Endothelial cell of umbilical vein (primary cell): ENCODE data around the gene HAP1.

Experiments used
- CTCF ChIP-seq, 2 donors: IDR thresholded peaks; 1 replicate in 1 of 2; 2 replicates in 1 of 2; pipeline ENCODE4 v1.5.1; 2011; ENCODE audit warnings: low read length in 2 of 2, mild to moderate bottlenecking in 2 of 2, moderate library complexity in 2 of 2, control low read depth in 1 of 2, inconsistent platforms in 1 of 2, low read depth in 1 of 2; ENCODE audit not compliant: insufficient read depth in 1 of 2; ENCODE audit errors: extremely low read depth in 1 of 2
- FOS ChIP-seq: IDR thresholded peaks from 2 replicates; pipeline ENCODE4 v1.6.1; 2011; ENCODE audit warnings: mild to moderate bottlenecking, low read length, moderate library complexity, borderline replicate concordance; ENCODE audit not compliant: insufficient read depth
- MAX ChIP-seq: IDR thresholded peaks from 2 replicates; pipeline ENCODE4 v1.6.1; 2011; ENCODE audit not compliant: insufficient read depth, insufficient read length
- POLR2A ChIP-seq: IDR thresholded peaks from 2 replicates; pipeline ENCODE4 v1.6.1; 2012; ENCODE audit warnings: low read depth, mild to moderate bottlenecking, control low read depth, low read length
- POLR2AphosphoS5 ChIP-seq: IDR thresholded peaks from 2 replicates; pipeline ENCODE4 v1.6.1; 2012; ENCODE audit warnings: low read depth, mild to moderate bottlenecking, control low read depth, low read length, moderate library complexity; ENCODE audit not compliant: insufficient read depth

DNA sequence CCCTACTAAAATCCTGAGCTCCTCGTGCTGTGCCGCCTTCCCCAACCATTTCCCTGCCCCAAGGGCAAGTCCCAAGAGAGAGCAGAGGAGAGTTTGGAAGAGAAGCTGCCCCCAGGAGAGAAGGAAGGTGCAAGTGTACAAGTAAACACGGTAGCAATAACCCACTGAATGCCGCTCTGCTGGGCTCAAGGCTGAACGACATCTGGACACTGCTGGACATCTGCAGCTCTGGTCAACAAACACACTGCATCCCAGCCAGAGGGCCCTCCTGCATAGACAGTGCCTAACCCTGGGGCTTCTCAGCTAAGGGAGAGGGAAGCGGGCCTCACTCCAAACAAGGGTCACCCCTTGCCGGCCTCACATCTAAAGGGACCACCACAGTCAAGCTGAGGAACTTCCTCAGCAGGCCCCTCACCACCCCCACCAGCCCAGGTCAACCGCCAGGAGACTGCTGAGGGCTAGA lies 39.3 kb upstream of the HAP1 start:
- TF ChIP-seq CTCF (IDR thresholded peaks at IDR 0.05; ENCODE audit: extremely low read depth in 1 of 2, insufficient read depth in 1 of 2, low read depth in 1 of 2, low read length in 2 of 2): no peak
- TF ChIP-seq POLR2A: no peak
- TF ChIP-seq POLR2AphosphoS5: no peak
- TF ChIP-seq FOS: no peak
- TF ChIP-seq MAX: no peak
